ENCODE data around the gene NXPE2.

DNA sequence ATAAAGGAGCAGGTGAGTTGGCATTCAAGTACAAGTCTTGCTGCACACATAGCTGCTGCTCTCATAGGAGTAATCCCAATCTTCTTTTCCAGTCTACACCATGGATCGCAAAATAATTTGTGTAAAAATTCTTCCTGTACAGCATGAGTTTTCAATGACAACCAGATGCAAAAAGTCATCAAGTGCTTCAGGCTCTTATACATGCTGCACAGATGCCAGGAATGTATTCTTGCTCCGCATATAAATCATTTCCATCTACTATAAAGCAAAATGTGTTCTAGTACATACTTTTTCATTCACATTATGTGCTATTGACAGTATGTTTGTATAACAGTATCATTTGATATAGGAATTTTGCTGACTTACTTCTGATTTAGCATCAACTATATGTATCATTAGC lies 35.4 kb downstream of the NXPE2 start:
- TF ChIP-seq POLR2A (IDR thresholded peaks at IDR 0.05; ENCODE audit: low read depth, low read length): no peak
- TF ChIP-seq POLR2AphosphoS5 (IDR thresholded peaks at IDR 0.05; ENCODE audit: low read depth, low read length): no peak
- TF ChIP-seq SPI1 (IDR thresholded peaks at IDR 0.05; ENCODE audit: low read depth, low read length): no peak
- TF ChIP-seq TAF1 (IDR thresholded peaks at IDR 0.05; ENCODE audit: low read depth, low read length): no peak
